ENCODE measurements around the gene CAPN15.
"Not testable (repeated sequence)": the region's sequence is repeated elsewhere in the genome, so short reads cannot be mapped to it uniquely, and the experiment has no call there.

CAPN15 gene

GRCh38 chr16:507527-507926 is 20.0 kb upstream of the CAPN15 start:
- not testable (repeated sequence) for DNase-seq

GRCh38 chr16:507996-508395 is 19.5 kb upstream of the CAPN15 start:
- no peak for DNase-seq

GRCh38 chr16:508884-509736 is 18.4 kb upstream of the CAPN15 start:
- no peak for DNase-seq

GRCh38 chr16:510066-510825 is 17.3 kb upstream of the CAPN15 start:
- DNase-seq: no peak

- DNase-seq: no peak
Observed at GRCh38 chr16:512802-513201, 14.7 kb upstream of the CAPN15 start.

- DNase-seq: no peak
Observed at GRCh38 chr16:513950-514349, 13.6 kb upstream of the CAPN15 start.

- no peak for DNase-seq
Observed at GRCh38 chr16:515175-515938, 12.2 kb upstream of the CAPN15 start.

- DNase-seq: no peak
Observed at GRCh38 chr16:515939-516226, 11.6 kb upstream of the CAPN15 start.

GRCh38 chr16:516301-516700 is 11.2 kb upstream of the CAPN15 start:
- no peak for DNase-seq

GRCh38 chr16:518858-519257 is 8.7 kb upstream of the CAPN15 start:
- no peak for DNase-seq

GRCh38 chr16:519425-519824 is 8.1 kb upstream of the CAPN15 start:
- no peak for DNase-seq

GRCh38 chr16:519841-520687 is 7.4 kb upstream of the CAPN15 start:
- DNase-seq: no peak

GRCh38 chr16:520847-521246 is 6.7 kb upstream of the CAPN15 start:
- no peak for DNase-seq

- DNase-seq: no peak
Observed at GRCh38 chr16:521381-522210, 5.9 kb upstream of the CAPN15 start.

- DNase-seq: no peak
Observed at GRCh38 chr16:522320-523096, 5.0 kb upstream of the CAPN15 start.

GRCh38 chr16:523097-523741 is 4.3 kb upstream of the CAPN15 start:
- no peak for DNase-seq

GRCh38 chr16:524274-525040 is 3.1 kb upstream of the CAPN15 start:
- DNase-seq: no peak

GRCh38 chr16:525123-525519 is 2.4 kb upstream of the CAPN15 start:
- DNase-seq: no peak

- peak; percentile 96 for DNase-seq
Observed at GRCh38 chr16:525520-526180, 1.9 kb upstream of the CAPN15 start.
